HepG2 (cell line): ENCODE results near the gene CAMTA2. TPM values are rescaled to one million over a fixed set of nuclear protein-coding genes. Genes with fewer than 3 reads are reported as not detected.

ENCODE experiments used
- FOXK1 ChIP-seq: sonication (generic); formaldehyde crosslinking; IDR thresholded peaks from 2 replicates; pipeline ENCODE4 v1.4.0; 2020; ENCODE audit warnings: low read depth, missing genetic modification reagents, borderline replicate concordance
- IRF2 ChIP-seq: IDR thresholded peaks from 2 replicates; pipeline ENCODE4 v1.6.1; 2018; ENCODE audit warnings: missing genetic modification reagents, missing compliant biosample characterization
- KAT7 ChIP-seq: IDR thresholded peaks from 2 replicates; pipeline ENCODE4 v1.6.1; 2018; ENCODE audit warnings: borderline replicate concordance, missing compliant biosample characterization
- KMT2A ChIP-seq: sonication (generic); formaldehyde crosslinking; IDR thresholded peaks from 2 replicates; pipeline ENCODE4 v1.4.0; 2020; ENCODE audit warnings: missing genetic modification reagents
- TEAD3 ChIP-seq: optimal IDR thresholded peaks from 2 replicates; pipeline ENCODE3; 2016; ENCODE audit warnings: borderline replicate concordance
- ZNF318 ChIP-seq: sonication (generic); formaldehyde crosslinking; IDR thresholded peaks from 2 replicates; pipeline ENCODE4 v1.4.0; 2020; ENCODE audit warnings: mild to moderate bottlenecking, missing genetic modification reagents
- ZNF501 ChIP-seq: sonication (generic); formaldehyde crosslinking; IDR thresholded peaks from 2 replicates; pipeline ENCODE4 v1.5.1; 2020; ENCODE audit warnings: mild to moderate bottlenecking, moderate library complexity, missing genetic modification reagents
- ZNF672 ChIP-seq: sonication (generic); formaldehyde crosslinking; IDR thresholded peaks from 2 replicates; pipeline ENCODE4 v1.8.1; 2022; ENCODE audit warnings: missing genetic modification reagents
- polyA plus RNA-seq, 8 experiments: library from polyadenylated mRNA; depleted of rRNA in 3 of 8; stranded (reverse) in 7 of 8; unstranded in 1 of 8; fragments of >200 nt; fragmentation: Illumina TruSeq in 4 of 8; extraction: Trizol in 4 of 8; gene quantifications; 2 replicates each; pipeline versions ENCODE4 v1.2.1 to v1.2.3, GENCODE V29; 2011 to 2016; ENCODE audit warnings: low read depth in 4 of 8, missing spikeins in 1 of 8, mixed read lengths in 1 of 8; ENCODE audit not compliant: insufficient read depth in 1 of 8
- total RNA-seq, 5 experiments: library from RNA; depleted of rRNA; stranded (reverse); fragments of >200 nt; fragmentation: Illumina TruSeq; extraction: Trizol; gene quantifications; 2 replicates each; pipeline ENCODE4 v1.2.3, GENCODE V29; 2016; ENCODE audit warnings: low read depth in 1 of 5
- TF ChIP-seq, protein P1 (sequence below): sonication (generic); formaldehyde crosslinking; conservative IDR thresholded peaks from 2 replicates; pipeline ENCODE4 v1.8.0; 2022; ENCODE audit warnings: low read depth, missing genetic modification reagents
- TF ChIP-seq, protein P2 (sequence below): sonication (generic); formaldehyde crosslinking; conservative IDR thresholded peaks from 2 replicates; pipeline ENCODE4 v1.4.0; 2020; ENCODE audit warnings: mild to moderate bottlenecking, missing genetic modification reagents, moderate library complexity
- TF ChIP-seq, protein P3 (sequence below): sonication (generic); formaldehyde crosslinking; IDR thresholded peaks from 2 replicates; pipeline ENCODE4 v1.5.0; 2020; ENCODE audit warnings: missing genetic modification reagents, mild to moderate bottlenecking, borderline replicate concordance

The CAMTA2 gene
- total and polyA plus RNA-seq, 2 of the 13 experiments (the other 11 are each of a cell fraction or from before 2014, with no cell fraction given), result 4.1 to 7.1 TPM

- TF ChIP-seq ZNF318 (CRISPR knock-in tag) (no peak), IRF2 (no peak), ZNF672 (CRISPR knock-in tag) (0 out of 2 replicates have a peak, but pooled peaks have one; percentile 50), KMT2A (peak; percentile 43; the same call in 1 of the 2 replicates), FOXK1 (CRISPR knock-in tag) (no peak), KAT7 (CRISPR knock-in tag) (peak; percentile 80; the same call in 1 of the 2 replicates), ZNF501 (CRISPR knock-in tag) (no peak), TEAD3 (peak; percentile 0)
- TF ChIP-seq, protein P1, sequence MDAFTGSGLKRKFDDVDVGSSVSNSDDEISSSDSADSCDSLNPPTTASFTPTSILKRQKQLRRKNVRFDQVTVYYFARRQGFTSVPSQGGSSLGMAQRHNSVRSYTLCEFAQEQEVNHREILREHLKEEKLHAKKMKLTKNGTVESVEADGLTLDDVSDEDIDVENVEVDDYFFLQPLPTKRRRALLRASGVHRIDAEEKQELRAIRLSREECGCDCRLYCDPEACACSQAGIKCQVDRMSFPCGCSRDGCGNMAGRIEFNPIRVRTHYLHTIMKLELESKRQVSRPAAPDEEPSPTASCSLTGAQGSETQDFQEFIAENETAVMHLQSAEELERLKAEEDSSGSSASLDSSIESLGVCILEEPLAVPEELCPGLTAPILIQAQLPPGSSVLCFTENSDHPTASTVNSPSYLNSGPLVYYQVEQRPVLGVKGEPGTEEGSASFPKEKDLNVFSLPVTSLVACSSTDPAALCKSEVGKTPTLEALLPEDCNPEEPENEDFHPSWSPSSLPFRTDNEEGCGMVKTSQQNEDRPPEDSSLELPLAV (CRISPR knock-in tag), result 0 out of 2 replicates have a peak, but pooled peaks have one; percentile 39
- TF ChIP-seq, protein P2, sequence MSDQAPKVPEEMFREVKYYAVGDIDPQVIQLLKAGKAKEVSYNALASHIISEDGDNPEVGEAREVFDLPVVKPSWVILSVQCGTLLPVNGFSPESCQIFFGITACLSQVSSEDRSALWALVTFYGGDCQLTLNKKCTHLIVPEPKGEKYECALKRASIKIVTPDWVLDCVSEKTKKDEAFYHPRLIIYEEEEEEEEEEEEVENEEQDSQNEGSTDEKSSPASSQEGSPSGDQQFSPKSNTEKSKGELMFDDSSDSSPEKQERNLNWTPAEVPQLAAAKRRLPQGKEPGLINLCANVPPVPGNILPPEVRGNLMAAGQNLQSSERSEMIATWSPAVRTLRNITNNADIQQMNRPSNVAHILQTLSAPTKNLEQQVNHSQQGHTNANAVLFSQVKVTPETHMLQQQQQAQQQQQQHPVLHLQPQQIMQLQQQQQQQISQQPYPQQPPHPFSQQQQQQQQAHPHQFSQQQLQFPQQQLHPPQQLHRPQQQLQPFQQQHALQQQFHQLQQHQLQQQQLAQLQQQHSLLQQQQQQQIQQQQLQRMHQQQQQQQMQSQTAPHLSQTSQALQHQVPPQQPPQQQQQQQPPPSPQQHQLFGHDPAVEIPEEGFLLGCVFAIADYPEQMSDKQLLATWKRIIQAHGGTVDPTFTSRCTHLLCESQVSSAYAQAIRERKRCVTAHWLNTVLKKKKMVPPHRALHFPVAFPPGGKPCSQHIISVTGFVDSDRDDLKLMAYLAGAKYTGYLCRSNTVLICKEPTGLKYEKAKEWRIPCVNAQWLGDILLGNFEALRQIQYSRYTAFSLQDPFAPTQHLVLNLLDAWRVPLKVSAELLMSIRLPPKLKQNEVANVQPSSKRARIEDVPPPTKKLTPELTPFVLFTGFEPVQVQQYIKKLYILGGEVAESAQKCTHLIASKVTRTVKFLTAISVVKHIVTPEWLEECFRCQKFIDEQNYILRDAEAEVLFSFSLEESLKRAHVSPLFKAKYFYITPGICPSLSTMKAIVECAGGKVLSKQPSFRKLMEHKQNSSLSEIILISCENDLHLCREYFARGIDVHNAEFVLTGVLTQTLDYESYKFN (CRISPR knock-in tag), result peak; percentile 43
- TF ChIP-seq, protein P3, sequence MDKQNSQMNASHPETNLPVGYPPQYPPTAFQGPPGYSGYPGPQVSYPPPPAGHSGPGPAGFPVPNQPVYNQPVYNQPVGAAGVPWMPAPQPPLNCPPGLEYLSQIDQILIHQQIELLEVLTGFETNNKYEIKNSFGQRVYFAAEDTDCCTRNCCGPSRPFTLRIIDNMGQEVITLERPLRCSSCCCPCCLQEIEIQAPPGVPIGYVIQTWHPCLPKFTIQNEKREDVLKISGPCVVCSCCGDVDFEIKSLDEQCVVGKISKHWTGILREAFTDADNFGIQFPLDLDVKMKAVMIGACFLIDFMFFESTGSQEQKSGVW, result no peak
These were observed 39.1 kb downstream of the CAMTA2 start, which contains the start of gene PFN1 (continued) for GRCh38 chr17:4948166-4948930.
